NCI-H345 (cell line): ENCODE measurements around the gene TADA2B.

Source experiments
- DNase-seq: peaks from one replicate; lab custom pipeline; 2025; lab: John Stamatoyannopoulos, UW

The TADA2B gene

GRCh38 chr4:7017446-7018048 is 25.6 kb upstream of the TADA2B start:
- no peak for DNase-seq

- no peak for DNase-seq
Observed at GRCh38 chr4:7018281-7018680, 24.9 kb upstream of the TADA2B start.

GRCh38 chr4:7019367-7019766 is 23.8 kb upstream of the TADA2B start:
- no peak for DNase-seq

GRCh38 chr4:7020290-7020689 is 22.9 kb upstream of the TADA2B start:
- no peak for DNase-seq

- DNase-seq, result no peak
Observed at GRCh38 chr4:7020856-7021255, 22.3 kb upstream of the TADA2B start.

GRCh38 chr4:7021355-7021754 is 21.8 kb upstream of the TADA2B start:
- no peak for DNase-seq

- no peak for DNase-seq
Observed at GRCh38 chr4:7021930-7022664, 21.1 kb upstream of the TADA2B start.

- no peak for DNase-seq
Observed at GRCh38 chr4:7023486-7023885, 19.7 kb upstream of the TADA2B start.

- DNase-seq, result no peak
Observed at GRCh38 chr4:7023901-7024300, 19.3 kb upstream of the TADA2B start.

- no peak for DNase-seq
Observed at GRCh38 chr4:7024336-7024890, 18.8 kb upstream of the TADA2B start.

- no peak for DNase-seq
Observed at GRCh38 chr4:7025040-7025602, 18.1 kb upstream of the TADA2B start.

GRCh38 chr4:7026107-7026506 is 17.1 kb upstream of the TADA2B start:
- no peak for DNase-seq

- DNase-seq, result no peak
Observed at GRCh38 chr4:7027284-7027683, 15.9 kb upstream of the TADA2B start.

- DNase-seq, result no peak
Observed at GRCh38 chr4:7027913-7028312, 15.3 kb upstream of the TADA2B start.

- no peak for DNase-seq
Observed at GRCh38 chr4:7029212-7029611, 14.0 kb upstream of the TADA2B start.

GRCh38 chr4:7029921-7030320 is 13.3 kb upstream of the TADA2B start:
- no peak for DNase-seq

GRCh38 chr4:7030856-7031255 is 12.3 kb upstream of the TADA2B start:
- DNase-seq, result no peak

- DNase-seq, result no peak
Observed at GRCh38 chr4:7031558-7032449, 11.4 kb upstream of the TADA2B start.

- DNase-seq, result no peak
Observed at GRCh38 chr4:7032596-7032995, 10.6 kb upstream of the TADA2B start.

GRCh38 chr4:7034262-7035081 is 8.7 kb upstream of the TADA2B start:
- DNase-seq, result no peak

- no peak for DNase-seq
Observed at GRCh38 chr4:7037425-7037824, 5.7 kb upstream of the TADA2B start.
